Measurements from ENCODE around the gene MTHFS.

Gene MTHFS

DNA sequence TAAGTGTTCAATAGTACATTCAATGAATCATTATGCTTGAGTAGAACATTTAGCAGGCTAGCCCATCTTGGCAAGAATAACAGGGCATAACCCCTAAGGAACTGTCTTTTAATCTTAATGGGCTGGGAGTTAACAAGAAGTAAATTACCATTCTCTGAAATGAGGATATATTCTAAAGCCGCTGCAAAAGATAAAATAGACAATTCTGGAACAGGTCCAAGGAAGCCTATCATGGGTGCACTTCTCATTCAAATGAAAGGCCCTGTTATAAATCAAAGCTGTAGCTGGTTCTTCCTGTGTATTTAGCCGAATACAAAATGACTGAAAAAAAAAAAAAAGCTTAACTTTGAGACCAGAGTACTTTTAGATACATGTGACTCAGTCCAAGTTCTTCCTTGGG lies 15.6 kb downstream of the MTHFS start:
- no peak for DNase-seq (ENCODE audit: low read depth in 1 of 2, low spot score in 1 of 2)

DNA sequence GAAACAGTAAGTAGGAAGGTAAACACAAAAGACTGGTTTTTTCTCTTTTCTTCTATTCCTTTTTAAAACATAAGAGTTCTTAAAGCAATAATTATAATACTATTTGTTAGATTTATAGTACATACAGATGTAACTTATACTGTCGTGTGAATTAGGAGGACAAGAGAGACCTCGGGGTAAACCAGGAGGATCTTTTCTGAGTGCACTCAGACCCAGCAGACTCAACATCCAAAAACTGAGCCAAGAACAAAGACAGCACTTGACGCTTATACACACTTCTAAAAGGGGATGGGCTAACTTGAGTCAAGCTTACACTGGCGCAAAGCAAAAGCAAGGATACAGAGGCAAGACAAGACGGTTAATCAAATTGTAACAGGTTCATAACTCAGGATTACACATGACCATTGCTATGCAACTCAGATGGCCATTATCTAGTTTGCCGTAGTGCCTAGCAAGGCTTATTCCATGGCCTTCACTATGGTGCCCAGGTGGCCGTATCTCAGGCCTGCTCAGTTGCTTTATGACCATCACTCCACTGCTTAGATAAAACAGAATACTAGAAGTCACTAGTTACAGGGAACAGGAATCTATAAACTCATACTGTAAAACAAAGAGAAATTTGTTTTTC lies 18.6 kb downstream of the MTHFS start:
- DNase-seq (ENCODE audit: low read depth in 1 of 2, low spot score in 1 of 2): no peak

DNA sequence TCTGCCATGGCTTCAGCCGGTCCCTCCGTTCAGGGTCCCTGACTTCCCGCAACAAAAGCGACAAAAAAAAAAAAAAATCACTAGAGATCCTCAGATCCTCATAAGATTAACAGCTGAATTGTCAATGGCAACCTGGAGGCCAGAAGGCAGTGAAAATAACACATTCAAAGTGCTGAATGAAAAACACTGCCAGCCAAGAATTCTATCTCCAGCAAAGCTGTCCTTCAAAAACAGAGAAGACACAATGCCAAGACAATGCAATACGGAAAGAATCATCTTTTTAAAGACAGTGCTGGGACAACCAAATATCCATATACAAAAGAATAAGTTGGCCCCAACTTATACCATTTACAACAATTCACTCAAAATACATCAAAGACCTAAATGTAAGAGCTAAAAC lies 21.6 kb downstream of the MTHFS start:
- DNase-seq (ENCODE audit: low read depth in 1 of 2, low spot score in 1 of 2): no peak

DNA sequence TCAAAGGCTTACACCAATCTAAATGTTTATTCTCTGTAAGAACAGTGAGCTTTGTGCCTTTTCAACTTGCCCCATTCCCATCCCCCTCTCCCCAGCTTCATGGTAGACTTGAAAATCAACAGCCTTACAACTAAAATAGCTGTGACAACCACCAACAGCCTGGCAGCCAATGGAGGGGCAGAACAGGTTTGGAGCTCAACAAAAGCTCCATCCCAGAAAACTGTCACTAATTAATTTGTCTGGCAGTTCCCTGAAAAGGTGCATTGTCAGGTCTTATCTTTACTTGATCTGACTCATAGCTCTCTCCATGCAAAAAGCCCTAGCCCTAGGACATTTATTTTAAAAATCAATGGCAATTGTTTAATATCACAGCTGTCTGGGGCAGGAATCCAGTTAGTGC lies 22.6 kb downstream of the MTHFS start:
- DNase-seq (ENCODE audit: low read depth in 1 of 2, low spot score in 1 of 2): no peak

DNA sequence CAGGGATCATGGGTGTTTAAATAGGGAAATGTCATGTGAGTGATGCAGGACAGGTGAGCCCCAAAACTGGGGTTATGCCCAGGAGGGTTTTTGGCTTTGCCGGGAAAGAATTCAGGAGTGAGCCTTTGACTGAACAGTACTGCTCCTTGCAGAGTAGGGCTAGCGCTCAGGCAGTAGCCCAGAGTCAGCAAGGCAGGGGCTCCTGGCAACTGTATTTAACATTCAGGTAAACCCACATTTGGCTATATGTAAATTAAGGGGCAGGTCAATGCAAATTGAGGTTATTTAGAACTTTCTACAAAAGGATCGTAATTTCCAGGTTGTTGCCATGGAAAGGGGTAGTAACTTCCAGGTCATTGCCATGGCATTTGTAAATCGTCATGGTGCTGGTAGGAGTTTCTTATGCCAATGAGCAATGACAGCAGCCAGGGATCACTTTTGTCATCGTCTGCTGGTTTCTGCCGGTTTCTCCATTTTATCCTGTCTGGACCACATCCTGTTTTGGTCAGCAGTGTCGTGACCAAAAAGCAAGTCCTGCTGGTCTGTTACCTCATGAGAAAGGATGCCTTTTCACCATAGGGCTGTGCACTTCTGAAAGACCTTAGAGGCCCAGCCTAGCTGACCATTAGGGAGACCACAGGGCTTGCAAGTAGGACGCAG lies 24.3 kb downstream of the MTHFS start:
- peak in 1 of 2 donors; percentile 2 for DNase-seq (ENCODE audit: low read depth in 1 of 2, low spot score in 1 of 2)

DNA sequence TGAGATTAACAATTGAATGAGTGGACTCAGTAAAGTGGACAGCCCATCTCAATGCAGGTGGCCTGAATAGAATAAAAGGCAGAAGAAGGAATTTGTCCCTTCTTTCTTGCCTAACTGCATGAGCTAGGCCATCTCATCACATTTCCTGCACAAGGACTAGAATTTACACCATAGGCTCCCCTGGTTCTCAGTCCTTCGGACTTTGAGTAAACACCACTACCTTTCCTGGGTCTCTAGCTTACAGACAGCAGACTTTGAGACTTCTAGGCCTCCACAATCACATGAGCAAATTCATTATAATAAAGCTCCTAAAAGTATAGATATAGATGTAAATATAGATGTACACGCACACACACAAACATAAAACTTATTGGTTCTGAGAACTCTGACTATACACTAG lies 28.3 kb downstream of the MTHFS start:
- DNase-seq (ENCODE audit: low read depth in 1 of 2, low spot score in 1 of 2): no peak

DNA sequence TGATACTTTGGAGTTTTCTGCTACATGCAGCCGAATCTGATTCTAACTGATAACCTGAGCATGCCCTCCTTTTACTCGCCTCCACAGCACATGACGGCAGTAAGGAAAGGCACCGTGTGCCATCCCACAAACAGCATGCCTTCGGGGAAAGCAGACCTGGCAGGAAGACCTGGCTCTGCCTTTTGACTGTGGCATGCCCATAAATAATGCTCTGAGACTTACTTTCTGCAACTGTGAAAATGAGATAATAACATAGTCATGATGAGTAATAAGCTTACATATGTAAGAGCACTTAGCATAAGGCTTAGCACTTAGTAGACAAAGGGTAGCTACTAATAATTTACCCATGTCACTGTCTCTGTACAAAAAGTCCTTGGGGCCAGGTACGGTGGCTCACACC lies 32.9 kb downstream of the MTHFS start:
- DNase-seq (ENCODE audit: low read depth in 1 of 2, low spot score in 1 of 2): no peak

DNA sequence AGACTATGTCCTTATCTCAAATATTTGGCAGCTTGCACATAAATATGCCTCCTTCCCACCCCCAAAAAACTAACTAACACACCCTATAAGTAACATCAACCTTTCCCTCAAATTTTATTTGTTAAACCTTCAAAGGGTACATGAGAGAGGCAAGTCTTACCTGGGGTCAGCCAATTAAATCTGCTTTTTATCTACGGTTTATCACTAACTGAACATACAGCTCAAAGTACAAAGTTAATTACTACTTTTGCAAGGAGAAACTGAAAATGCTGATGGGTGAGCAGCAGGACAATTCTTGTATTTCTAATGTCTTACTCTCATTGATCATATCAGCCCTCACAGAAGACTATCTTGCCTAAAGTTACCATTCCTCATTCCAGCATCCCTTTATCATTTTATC lies 34.6 kb downstream of the MTHFS start:
- DNase-seq (ENCODE audit: low read depth in 1 of 2, low spot score in 1 of 2): no peak

DNA sequence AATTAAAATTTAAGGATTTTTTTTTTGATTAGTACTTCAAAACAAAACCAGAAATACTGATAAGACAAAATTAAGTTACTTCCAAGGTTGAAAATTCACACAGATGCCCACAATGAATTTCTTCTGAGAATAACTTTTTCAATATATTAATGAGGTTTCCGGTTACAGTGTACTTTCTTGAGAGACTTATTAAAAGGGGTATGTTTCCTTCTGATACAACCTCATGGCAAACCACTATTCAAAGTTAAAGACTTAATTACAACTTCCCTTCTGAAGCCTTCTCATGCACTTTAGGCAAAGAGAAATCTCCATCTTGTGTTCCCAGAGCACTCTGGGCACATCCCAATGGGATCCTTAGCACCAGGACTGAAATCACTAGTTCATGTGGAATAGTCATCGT lies 36.2 kb downstream of the MTHFS start:
- DNase-seq (ENCODE audit: low read depth in 1 of 2, low spot score in 1 of 2): no peak

DNA sequence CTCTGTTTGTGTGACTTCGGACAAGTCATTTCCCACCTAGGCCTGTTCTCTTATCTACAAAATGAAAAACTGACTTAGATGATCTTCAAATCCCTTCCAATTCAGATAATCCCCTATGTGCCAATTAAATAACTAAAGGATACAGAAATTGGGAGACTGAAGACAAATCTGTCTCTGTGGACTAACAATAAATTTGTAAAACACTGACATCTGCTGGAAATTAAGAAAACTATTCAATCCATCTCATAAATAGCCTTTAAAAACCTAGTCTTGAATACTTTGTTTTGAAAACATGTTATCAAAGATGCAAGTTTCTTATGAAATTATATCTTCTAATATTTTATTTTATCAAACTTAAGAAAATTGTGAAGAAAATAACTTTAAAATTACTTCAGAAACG lies 38.3 kb downstream of the MTHFS start:
- no peak for DNase-seq (ENCODE audit: low read depth in 1 of 2, low spot score in 1 of 2)

DNA sequence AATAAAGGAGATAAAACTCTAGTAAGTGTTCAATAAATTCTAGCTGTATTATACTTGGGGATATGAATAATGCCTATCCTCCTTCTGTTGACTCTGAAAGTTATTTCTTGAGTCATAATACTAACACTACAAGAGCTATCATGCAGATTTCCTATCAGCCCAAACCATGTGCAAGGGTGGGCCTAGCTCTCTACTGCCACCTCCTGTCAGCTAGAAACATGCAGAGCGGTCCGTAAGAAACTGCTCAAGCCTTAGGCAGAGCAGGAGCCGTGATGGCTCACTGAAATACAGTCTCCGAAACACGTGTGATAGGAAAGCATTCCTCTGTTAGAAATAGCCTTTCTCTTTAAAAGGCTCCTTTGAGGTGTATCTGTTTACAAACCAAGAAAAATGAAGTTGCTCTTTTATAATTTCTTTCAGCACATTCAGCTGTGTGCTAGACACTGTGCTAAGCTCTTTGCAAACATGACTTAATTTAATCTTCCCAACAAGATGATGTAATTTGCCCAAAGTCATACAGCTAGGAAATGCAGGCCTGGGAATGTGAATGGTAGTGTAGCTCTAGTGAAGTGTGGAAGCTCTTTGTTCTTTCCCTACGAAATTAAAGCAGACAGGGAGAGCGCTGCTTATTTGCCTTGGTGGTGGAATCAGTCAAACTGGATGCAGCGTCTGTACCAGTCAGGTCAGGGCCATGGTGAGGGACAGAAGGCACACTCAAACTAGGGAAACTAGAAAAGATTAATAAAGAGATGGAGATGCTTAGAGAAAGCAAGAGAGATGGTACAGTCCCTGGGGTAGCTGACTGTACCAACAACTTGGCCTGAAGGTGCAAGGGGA lies 43.1 kb downstream of the MTHFS start:
- peak; percentile 18 to 39 for DNase-seq (ENCODE audit: low read depth in 1 of 2, low spot score in 1 of 2)

DNA sequence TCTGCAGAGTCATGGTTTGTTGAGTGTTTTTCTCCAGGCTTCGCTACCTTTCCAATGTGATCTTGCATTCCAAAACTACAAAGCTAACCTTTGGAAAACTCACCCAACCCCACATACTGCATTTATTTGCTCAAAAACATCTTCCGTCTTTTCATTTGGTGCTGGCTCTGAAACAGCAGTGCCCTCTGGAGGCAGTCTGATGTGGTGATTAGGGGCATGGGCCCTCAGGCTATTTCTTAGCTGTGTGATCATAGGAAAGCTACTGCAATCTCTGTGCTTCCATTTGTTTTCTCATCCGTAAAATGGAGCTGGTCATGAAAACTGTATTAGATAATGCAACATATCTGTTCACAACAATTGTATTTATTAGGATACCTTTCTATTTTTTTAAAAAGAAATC lies 47.0 kb downstream of the MTHFS start:
- DNase-seq (ENCODE audit: low read depth in 1 of 2, low spot score in 1 of 2): no peak

DNA sequence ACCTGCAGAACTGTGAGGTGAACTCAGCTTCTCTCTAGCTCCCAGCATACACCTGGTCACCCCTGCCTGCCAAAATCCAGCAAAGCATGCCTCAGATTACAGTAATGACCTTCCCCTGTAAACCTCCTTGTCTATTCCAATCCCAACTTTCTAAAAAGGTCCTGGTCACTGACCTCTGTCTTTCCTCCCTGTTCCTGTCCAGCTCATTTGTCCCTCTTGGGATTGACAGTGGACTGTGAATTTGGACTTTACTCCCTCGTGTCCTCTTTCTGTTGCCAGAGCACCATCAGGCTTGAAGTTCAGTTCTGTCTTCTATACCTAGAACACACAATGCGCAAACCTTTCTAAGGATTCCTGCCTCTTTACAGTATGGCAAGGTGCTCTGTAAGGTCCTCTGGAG lies 50.3 kb downstream of the MTHFS start:
- no peak for DNase-seq (ENCODE audit: low read depth in 1 of 2, low spot score in 1 of 2)

DNA sequence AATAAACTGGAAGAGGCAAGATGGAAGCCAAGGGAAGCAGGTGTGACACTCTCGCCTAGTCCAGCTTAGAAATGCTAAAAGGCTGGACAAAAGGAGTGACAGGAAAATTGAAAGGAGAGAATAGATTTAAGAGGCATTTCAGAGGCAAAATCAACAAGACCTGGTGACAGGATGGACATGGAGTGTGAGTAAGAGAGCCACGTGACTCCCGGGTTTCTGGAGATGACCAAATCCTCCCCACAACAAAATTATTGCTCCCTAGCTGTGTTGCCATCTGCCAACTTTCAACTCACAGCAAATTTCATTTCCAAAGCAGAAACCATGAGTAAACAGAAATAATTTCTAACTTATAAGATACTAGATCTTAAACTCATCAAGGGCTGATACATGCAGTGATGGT lies 52.6 kb downstream of the MTHFS start:
- DNase-seq (ENCODE audit: low read depth in 1 of 2, low spot score in 1 of 2): no peak

DNA sequence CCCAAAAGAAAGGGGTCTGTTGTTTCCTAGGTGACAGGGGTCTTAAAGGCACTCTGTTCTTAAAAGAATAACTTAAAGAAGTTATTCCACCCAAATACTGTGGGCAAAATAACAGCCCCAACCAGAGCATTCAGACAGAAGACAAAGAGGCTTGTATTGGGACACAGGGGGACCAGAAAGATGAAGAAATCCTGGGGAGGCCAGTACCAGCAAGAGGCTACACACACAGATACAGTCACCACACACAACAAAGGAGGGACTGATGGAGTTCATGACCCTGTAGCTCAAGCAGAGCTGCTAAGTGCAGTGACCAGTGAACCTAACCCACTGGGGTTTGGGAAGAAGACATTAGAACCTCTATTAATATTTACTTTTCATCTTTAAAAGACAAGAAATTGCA lies 59.0 kb downstream of the MTHFS start:
- DNase-seq (ENCODE audit: low read depth in 1 of 2, low spot score in 1 of 2): no peak

DNA sequence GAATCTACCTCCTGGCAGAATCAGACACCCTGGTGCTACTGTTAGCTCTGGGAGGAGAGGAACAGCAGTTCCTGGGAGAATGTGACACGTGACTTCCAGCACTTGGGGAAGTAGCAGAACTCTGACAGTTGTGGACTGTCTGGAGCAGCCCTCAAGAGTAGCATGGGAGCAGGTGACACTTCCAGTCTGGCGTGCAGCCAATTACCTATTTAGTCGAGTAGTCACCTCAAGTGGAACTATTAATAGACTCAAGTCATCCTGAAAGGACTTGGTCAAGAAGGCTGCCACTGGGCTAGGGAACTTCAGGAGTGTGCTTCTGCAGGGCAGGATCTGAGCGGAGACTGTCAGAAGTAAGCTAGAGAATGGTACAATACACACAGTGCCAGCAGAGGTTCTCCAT lies 62.3 kb downstream of the MTHFS start:
- DNase-seq (ENCODE audit: low read depth in 1 of 2, low spot score in 1 of 2): no peak

DNA sequence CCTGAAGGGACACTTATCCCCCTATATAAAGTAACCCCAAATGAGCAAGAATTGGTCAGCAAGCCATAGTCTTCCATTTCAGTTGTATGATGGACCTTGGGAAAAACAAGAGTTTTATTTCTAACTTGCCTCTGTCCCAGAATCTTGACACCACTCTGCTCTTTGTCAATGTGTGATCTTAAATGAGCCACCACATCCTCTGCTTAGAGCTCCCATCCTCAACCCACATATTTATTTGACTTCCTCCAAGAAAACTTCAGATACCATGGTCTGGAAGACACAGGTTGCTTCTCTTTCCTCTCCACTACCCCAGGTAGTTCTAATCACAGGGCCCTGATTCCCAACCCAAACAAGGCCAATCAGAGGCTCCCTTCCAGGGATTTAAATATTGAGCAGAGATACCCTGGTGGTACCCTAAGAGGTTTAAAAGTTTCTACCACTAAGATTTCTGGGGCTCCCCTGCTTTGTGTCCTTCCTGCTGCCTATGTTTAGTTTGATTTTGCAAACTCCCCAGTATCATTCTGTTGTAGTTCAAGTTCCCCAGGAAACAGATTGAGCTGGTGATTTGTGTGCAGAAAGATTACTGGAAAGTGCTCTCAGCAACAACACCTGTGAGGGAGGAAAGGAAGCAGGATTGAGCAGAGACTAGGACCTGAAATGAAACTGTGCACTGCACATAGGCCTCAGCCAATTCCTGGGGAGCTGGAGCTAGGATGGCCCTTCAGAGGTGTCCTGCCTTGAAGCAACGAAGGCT lies 64.3 kb downstream of the MTHFS start:
- DNase-seq (ENCODE audit: low read depth in 1 of 2, low spot score in 1 of 2): no peak

DNA sequence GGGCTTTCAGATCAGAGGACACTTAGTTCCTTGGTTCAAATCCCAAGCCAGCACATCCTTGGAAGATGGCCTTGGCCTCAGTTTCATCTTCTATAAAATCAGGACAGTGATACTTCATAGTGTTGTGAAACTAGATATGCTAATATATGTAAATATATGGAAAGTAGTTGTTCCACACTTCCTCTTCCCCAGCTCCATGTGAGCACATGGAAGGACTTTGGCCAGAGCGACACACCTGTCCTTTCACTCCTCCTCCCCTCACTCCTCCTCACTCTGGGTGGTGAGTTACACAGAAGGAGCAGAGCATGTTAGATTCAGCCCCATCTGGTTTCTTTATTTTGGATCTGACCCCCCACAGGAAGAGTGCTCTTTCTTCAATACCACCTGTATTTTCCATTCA lies 65.2 kb downstream of the MTHFS start:
- no peak for DNase-seq (ENCODE audit: low read depth in 1 of 2, low spot score in 1 of 2)

DNA sequence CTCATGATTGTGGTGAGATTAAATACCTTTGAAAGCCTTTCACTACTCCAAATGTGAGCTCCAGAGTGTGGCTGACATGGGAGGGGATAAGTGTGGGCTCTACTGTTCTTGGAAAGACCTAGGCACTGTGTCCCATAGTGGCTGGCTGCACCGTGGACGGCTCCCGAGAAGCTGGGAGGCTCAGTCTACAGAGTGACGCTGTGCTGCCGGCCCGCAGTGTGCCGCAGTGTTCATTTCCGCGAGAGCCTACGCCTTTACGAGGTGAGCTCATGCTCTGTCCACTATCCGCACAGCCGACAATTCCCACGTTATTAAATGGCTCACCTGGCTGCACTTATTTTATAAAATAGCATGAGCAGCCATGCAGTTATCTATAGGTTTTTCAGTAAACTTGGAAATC lies 66.9 kb downstream of the MTHFS start:
- DNase-seq (ENCODE audit: low read depth in 1 of 2, low spot score in 1 of 2): no peak

DNA sequence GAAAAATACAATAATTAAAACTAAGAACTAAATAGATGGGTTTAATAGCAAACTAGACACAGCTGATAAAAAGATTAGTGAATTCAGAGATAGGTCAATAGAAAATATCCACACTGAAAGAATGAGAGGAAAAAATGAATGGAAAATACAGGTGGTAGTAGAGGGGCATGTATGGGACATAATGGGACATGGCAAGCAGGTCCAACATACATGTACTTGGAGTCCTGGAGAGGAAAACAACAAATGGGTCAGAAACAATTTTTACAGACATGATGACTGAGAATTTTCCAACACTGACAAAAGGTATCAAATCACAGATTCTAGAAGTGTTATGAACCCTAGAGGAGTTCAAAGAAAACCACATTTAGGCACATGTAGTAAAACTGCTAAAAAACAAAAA lies 68.4 kb downstream of the MTHFS start:
- DNase-seq (ENCODE audit: low read depth in 1 of 2, low spot score in 1 of 2): no peak

DNA sequence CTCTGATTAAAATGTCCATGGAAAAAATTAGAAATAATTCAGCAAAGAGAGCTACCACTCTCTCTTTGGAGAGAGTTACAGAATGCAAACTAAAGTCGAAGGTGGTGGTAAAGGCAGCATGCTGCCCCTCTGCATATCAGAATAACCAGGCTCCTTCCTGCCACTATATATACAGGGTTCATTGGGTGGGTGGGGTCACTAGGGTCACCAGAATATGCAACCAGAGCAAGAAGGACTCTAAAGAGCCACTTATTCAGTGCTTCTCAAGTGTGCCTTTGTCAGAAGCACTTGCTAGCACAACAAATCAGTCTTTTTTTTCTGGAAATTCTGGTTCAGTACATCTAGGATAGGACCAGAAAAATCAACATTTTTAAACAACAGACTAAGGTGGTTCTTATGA lies 70.0 kb downstream of the MTHFS start:
- no peak for DNase-seq (ENCODE audit: low read depth in 1 of 2, low spot score in 1 of 2)

Measured in stimulated activated CD4-positive, alpha-beta T cell treated with anti-CD3 and anti-CD28 coated beads, Interleukin-15, amount 100 ng/mL, for 1 hour (primary cell).